ENCODE data around the gene B3GNT9. TPM values are rescaled to one million over a fixed set of nuclear protein-coding genes. Genes with fewer than 3 reads are reported as not detected.

B3GNT9 gene
- total and polyA plus RNA-seq, 2 of the 8 experiments (the other 6 are each of a cell fraction or from before 2014, with no cell fraction given), result 3.5 to 9.0 TPM

DNA sequence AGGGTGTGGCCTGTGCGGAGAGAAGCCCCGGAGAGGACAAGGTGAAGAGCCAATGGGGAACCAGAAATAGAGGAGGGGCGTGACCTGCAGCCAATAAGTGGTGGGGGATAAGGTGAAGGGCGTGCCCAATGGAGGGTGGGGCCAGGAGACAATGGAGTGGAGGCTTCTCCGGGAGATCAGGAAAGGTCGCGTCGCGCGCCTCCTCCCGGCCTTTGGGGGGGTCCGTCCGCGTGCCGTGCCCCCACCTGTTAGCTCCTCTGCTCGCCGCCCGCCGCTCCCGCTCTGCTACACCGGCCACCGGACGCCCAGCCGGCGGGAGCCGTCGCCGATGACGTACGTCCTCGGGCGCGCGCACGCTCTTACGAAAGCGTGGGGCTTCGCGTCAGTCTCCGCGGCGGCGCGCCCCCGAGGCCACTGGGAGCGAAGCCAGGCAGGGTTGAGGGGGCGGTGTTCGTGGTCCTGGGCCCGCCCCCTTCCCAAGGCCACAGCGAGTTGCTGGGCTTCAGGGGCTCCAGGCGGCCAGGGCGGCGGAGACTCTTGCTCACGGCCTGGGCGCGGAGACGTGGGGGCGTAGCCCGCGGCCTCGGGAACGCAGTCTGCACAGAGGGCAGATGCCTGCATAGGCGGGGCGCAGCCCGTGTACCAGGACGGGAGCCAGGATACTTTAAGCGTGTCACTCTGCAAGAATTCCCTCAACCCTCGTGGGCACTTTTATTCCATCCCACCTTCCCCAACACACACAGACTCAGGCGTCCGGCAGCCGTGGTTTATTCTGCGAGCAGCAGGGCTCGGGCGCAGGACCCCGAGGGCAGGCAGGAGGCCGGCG is 33.0 kb upstream of the B3GNT9 start, which contains the start of gene MATCAP1 (continued):
- TF ChIP-seq USF2 (IDR thresholded peaks at IDR 0.05; ENCODE audit: low read length) (no peak), POLR2AphosphoS5 (IDR thresholded peaks at IDR 0.05; ENCODE audit: low read depth, low read length) (no peak; the same call in 1 of the 2 replicates), EP300 (IDR thresholded peaks at IDR 0.05; ENCODE audit: borderline replicate concordance in 1 of 2, low read depth in 2 of 2, low read length in 2 of 2) (no peak), TEAD4 (IDR thresholded peaks at IDR 0.05; ENCODE audit: low read depth, low read length) (no peak), JUND (IDR thresholded peaks at IDR 0.05; ENCODE audit: low read length) (0 out of 2 replicates have a peak, but pooled peaks have one; percentile 30), CHD2 (IDR thresholded peaks at IDR 0.05; ENCODE audit: low read length) (peak; percentile 88), PHF8 (conservative IDR thresholded peaks at IDR 0.05; ENCODE audit: low read depth, low read length) (peak; percentile 86), SIRT6 (IDR thresholded peaks at IDR 0.05; ENCODE audit: low read length) (no peak), POLR2A (IDR thresholded peaks at IDR 0.05; ENCODE audit: control extremely low read depth in 1 of 2, low read depth in 2 of 2, low read length in 2 of 2) (peak in 1 of 2 experiments; percentile 79; a peak in 2 of 3 replicates), CBX5 (IDR thresholded peaks at IDR 0.05; ENCODE audit: low read depth, low read length) (no peak), FOSL1 (IDR thresholded peaks at IDR 0.05; ENCODE audit: insufficient read depth, low read depth, low read length) (no peak), RXRA (IDR thresholded peaks at IDR 0.05; ENCODE audit: insufficient read depth, low read depth, low read length) (no peak), SAP30 (IDR thresholded peaks at IDR 0.05; ENCODE audit: insufficient read depth, insufficient replicate concordance, low read length) (no peak), GABPA (IDR thresholded peaks at IDR 0.05; ENCODE audit: borderline replicate concordance, insufficient read depth, low read length) (no peak), KDM1A (IDR thresholded peaks at IDR 0.05; ENCODE audit: borderline replicate concordance, low read length) (no peak), SRF (IDR thresholded peaks at IDR 0.05; ENCODE audit: low read depth, low read length) (no peak), HDAC2 (IDR thresholded peaks at IDR 0.05; ENCODE audit: borderline replicate concordance in 1 of 2, low read depth in 2 of 2, low read length in 2 of 2) (no peak), SUZ12 (IDR thresholded peaks at IDR 0.05; ENCODE audit: low read length) (no peak), SP2 (IDR thresholded peaks at IDR 0.05; ENCODE audit: low read length) (peak; percentile 64)
- TF ChIP-seq, protein P1, sequence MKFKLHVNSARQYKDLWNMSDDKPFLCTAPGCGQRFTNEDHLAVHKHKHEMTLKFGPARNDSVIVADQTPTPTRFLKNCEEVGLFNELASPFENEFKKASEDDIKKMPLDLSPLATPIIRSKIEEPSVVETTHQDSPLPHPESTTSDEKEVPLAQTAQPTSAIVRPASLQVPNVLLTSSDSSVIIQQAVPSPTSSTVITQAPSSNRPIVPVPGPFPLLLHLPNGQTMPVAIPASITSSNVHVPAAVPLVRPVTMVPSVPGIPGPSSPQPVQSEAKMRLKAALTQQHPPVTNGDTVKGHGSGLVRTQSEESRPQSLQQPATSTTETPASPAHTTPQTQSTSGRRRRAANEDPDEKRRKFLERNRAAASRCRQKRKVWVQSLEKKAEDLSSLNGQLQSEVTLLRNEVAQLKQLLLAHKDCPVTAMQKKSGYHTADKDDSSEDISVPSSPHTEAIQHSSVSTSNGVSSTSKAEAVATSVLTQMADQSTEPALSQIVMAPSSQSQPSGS (IDR thresholded peaks at IDR 0.05; ENCODE audit: low read length), result no peak
